ENCODE measurements around the gene STAC3.

STAC3 gene

DNA sequence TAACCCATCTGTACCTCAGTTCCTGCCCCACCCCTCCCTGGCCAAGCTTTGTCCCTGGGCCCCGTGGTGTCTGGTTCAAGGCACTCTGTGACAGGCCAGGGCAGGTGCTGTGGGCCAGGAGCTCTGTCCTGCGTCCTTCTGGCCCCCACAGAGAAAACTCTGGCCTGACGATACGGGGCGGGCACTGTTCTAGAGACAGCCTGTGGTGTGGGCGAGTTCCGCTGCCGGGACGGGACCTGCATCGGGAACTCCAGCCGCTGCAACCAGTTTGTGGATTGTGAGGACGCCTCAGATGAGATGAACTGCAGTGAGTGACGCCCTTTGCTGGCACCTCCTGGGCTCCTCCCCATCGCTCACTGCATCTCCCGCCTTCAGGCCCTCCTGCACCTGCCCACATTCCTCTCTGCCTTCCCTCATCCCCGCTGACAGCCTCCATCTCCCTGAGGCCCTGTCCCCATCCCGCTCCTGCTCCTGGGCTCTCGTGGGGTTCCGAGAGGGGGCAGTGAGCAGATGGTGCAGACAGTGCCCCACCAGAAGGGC lies 57.2 kb downstream of the STAC3 start:
- no peak overlapping the region for H3K9ac ChIP-seq (ENCODE audit: low read length)
- peaks cover 73% of the 10 kb centered on the region for H3K27me3 ChIP-seq (replicated peaks; ENCODE audit: insufficient read depth, low read length)
- H3K27ac ChIP-seq (ENCODE audit: low read length): no peak overlapping the region
- no peaks in the 10 kb centered on the region for H3K9me2 ChIP-seq (replicated peaks; ENCODE audit: insufficient read depth, low read length)
- no peaks in the 10 kb centered on the region for H4K20me1 ChIP-seq (ENCODE audit: insufficient read depth, low read length)
- H3K4me2 ChIP-seq (ENCODE audit: low read depth, low read length): no peak overlapping the region
- H2AFZ ChIP-seq (ENCODE audit: low read length): no peak overlapping the region
- TF ChIP-seq, protein P1, sequence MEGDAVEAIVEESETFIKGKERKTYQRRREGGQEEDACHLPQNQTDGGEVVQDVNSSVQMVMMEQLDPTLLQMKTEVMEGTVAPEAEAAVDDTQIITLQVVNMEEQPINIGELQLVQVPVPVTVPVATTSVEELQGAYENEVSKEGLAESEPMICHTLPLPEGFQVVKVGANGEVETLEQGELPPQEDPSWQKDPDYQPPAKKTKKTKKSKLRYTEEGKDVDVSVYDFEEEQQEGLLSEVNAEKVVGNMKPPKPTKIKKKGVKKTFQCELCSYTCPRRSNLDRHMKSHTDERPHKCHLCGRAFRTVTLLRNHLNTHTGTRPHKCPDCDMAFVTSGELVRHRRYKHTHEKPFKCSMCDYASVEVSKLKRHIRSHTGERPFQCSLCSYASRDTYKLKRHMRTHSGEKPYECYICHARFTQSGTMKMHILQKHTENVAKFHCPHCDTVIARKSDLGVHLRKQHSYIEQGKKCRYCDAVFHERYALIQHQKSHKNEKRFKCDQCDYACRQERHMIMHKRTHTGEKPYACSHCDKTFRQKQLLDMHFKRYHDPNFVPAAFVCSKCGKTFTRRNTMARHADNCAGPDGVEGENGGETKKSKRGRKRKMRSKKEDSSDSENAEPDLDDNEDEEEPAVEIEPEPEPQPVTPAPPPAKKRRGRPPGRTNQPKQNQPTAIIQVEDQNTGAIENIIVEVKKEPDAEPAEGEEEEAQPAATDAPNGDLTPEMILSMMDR (IDR thresholded peaks at IDR 0.05; ENCODE audit: low read length): no peak
- TF ChIP-seq EZH2phosphoT487 (IDR thresholded peaks at IDR 0.05; ENCODE audit: low read length): no peak
- TF ChIP-seq EZH2 (optimal IDR thresholded peaks at IDR 0.05; ENCODE audit: low read depth, low read length): no peak
- no peak overlapping the region for H3K4me3 ChIP-seq (ENCODE audit: low read length)
- no peaks in the 10 kb centered on the region for H3F3A ChIP-seq (ENCODE audit: insufficient read depth, low read length)
- DNase-seq: no peak
- no peaks in the 10 kb centered on the region for H3K4me1 ChIP-seq (ENCODE audit: low read length)
- H3K9me3 ChIP-seq (replicated peaks; ENCODE audit: insufficient read depth, low read length): no peaks in the 10 kb centered on the region
- H3K36me3 ChIP-seq (replicated peaks; ENCODE audit: insufficient read depth, low read length): no peaks in the 10 kb centered on the region
- no peaks in the 10 kb centered on the region for H3K79me2 ChIP-seq (ENCODE audit: low read length)

All from MM.1S (cell line).